Transverse colon (tissue), 4 donors: ENCODE results near the gene ZFYVE21. TPM values are rescaled to one million over a fixed set of nuclear protein-coding genes. Genes with fewer than 3 reads are reported as not detected.

Experiments
- DNase-seq: peaks from one replicate; pipeline ENCODE4 v3.0.0-alpha.2; 2019
- H3K27ac ChIP-seq, 4 donors: fragments of 200-600 bp; sonication (generic); 2 replicates each; pipeline ENCODE4 v1.5.1; 2016 to 2018; ENCODE audit warnings: inconsistent platforms in 4 of 4
- H3K27me3 ChIP-seq: fragments of 200-600 bp; sonication (generic); 2 replicates; pipeline ENCODE4 v1.5.1; 2017; ENCODE audit warnings: inconsistent platforms
- H3K36me3 ChIP-seq, 4 donors: fragments of 200-600 bp; sonication (generic); 2 replicates each; pipeline ENCODE4 v1.5.1; 2017 to 2019; ENCODE audit warnings: inconsistent platforms in 4 of 4
- H3K4me1 ChIP-seq, 4 donors: fragments of 200-600 bp; sonication (generic); 2 replicates each; pipeline ENCODE4 v1.5.1; 2017 to 2020; ENCODE audit warnings: inconsistent platforms in 4 of 4
- H3K4me3 ChIP-seq, 4 donors: fragments of 200-600 bp; sonication (generic); 1 replicate in 1 of 4; 2 replicates in 3 of 4; pipeline versions ENCODE4 v1.5.1 to v1.6.1; 2017 to 2019; ENCODE audit warnings: inconsistent platforms in 4 of 4
- H3K9me3 ChIP-seq, 2 donors: fragments of 200-600 bp; sonication (generic); 2 replicates each; pipeline ENCODE4 v1.5.1; 2017 to 2019; ENCODE audit warnings: inconsistent platforms in 2 of 2
- CTCF ChIP-seq, 5 experiments: fragments of 200-600 bp in 3 of 5; fragments of 450-650 bp in 2 of 5; sonication (generic) in 3 of 5; IDR thresholded peaks; 1 replicate in 2 of 5; 2 replicates in 3 of 5; pipeline ENCODE4 v1.5.1; 2016 to 2017; ENCODE audit warnings: antibody characterized with exemption in 5 of 5, inconsistent platforms in 3 of 5, mild to moderate bottlenecking in 2 of 5, moderate library complexity in 1 of 5
- EP300 ChIP-seq: sonication (generic); formaldehyde crosslinking; IDR thresholded peaks from one replicate; pipeline ENCODE4 v1.6.1; 2017; ENCODE audit warnings: antibody characterized with exemption, low read depth
- POLR2A ChIP-seq: fragments of 450-650 bp; IDR thresholded peaks from one replicate; pipeline ENCODE4 v1.6.1; 2016; ENCODE audit warnings: antibody characterized with exemption, mild to moderate bottlenecking, moderate library complexity
- POLR2AphosphoS5 ChIP-seq, 3 donors: sonication (generic); formaldehyde crosslinking; IDR thresholded peaks; one replicate each; pipeline ENCODE4 v1.6.1; 2016; ENCODE audit warnings: antibody characterized with exemption in 3 of 3
- whole genome bisulfite sequencing, 2 donors: methylation state at CpG; one replicate each; pipeline ENCODE4 v1.1.5; 2018; ENCODE audit warnings: low coverage in 1 of 2; 5-methylcytosine and 5-hydroxymethylcytosine counted together
- in situ Hi-C, 4 donors: fragments of 200-750 bp; cut with MboI; loops; one replicate each; pipeline versions ENCODE4 v1.15.0 to v1.15.1; 2017; ENCODE audit warnings: low sequenced_read_pairs in 3 of 4, low pct_ligation_motif_present in 1 of 4, low pct_unique_long_range_greater_than_20kb in 1 of 4
- intact Hi-C: fragments of 100-400 bp; cut with DNase I; formaldehyde crosslinking; loops from one replicate; pipeline ENCODE4 v1.15.1; 2023; ENCODE audit warnings: low total_unique reads
- total RNA-seq, 4 donors: library from RNA; depleted of rRNA; stranded (reverse); fragments of >200 nt; gene quantifications; one replicate each; pipeline ENCODE4 v1.1.0, GENCODE V29; 2016

Gene ZFYVE21
- total RNA-seq, 4 donors from 2014 or later, result 90.2 to 214 (median 137) TPM

- H3K27ac ChIP-seq, result no peak overlapping the region
- 84 to 100% methylated on average over 1 to 20 of the region's 21 CpGs for WGBS, 2 donors
- in situ Hi-C loops, result no loop called here
- peaks cover 0 to 3% (median 0%) of the 10 kb centered on the region in 4 donors for H3K36me3 ChIP-seq
- H3K4me1 ChIP-seq, result peaks cover 21 to 31% (median 29%) of the 10 kb centered on the region in 4 donors
- no peaks in the 10 kb centered on the region for H3K27me3 ChIP-seq
- H3K9me3 ChIP-seq, result no peaks in the 10 kb centered on the region
- intact Hi-C loops, result no loop called here
- peak; percentile 9 for DNase-seq
- no peak overlapping the region for H3K4me3 ChIP-seq
- TF ChIP-seq POLR2A (no peak), POLR2AphosphoS5 (IDR thresholded peaks at IDR 0.05) (no peak), EP300 (no peak), CTCF (IDR thresholded peaks at IDR 0.05) (no peak)
Observed at GRCh38 chr14:103700753-103701490, 14.7 kb upstream of the ZFYVE21 start.

GRCh38 chr14:103702095-103702494, 13.5 kb upstream of the ZFYVE21 start:
- Histone ChIP-seq H3K4me1 (peaks cover 16 to 20% (median 19%) of the 10 kb centered on the region in 4 donors), H3K36me3 (peaks cover 0 to 3% (median 0%) of the 10 kb centered on the region in 4 donors), H3K9me3 (no peaks in the 10 kb centered on the region), H3K27me3 (no peaks in the 10 kb centered on the region), H3K4me3 (no peak overlapping the region), H3K27ac (no peak overlapping the region)
- no peak for DNase-seq
- intact Hi-C loops, result no loop called here
- TF ChIP-seq POLR2A, result no peak
- no peak for TF ChIP-seq POLR2AphosphoS5 (IDR thresholded peaks at IDR 0.05)
- TF ChIP-seq CTCF (IDR thresholded peaks at IDR 0.05), result no peak
- no peak for TF ChIP-seq EP300
- in situ Hi-C loops, result no loop called here
- 83% methylated on average over 5 of the region's 5 CpGs; no CpG with 5 or more reads in 1 of the 2 donors for WGBS, 2 donors

GRCh38 chr14:103702497-103703432, 12.8 kb upstream of the ZFYVE21 start:
- in situ Hi-C loops (no loop called here), intact Hi-C loops (no loop called here)
- WGBS, 2 donors, result 89% methylated on average over 29 of the region's 29 CpGs; no CpG with 5 or more reads in 1 of the 2 donors
- TF ChIP-seq POLR2A (no peak), CTCF (IDR thresholded peaks at IDR 0.05) (no peak), POLR2AphosphoS5 (IDR thresholded peaks at IDR 0.05) (no peak), EP300 (no peak)
- Histone ChIP-seq H3K27me3 (no peaks in the 10 kb centered on the region), H3K4me3 (no peak overlapping the region), H3K9me3 (no peaks in the 10 kb centered on the region), H3K4me1 (peaks cover 12 to 13% (median 13%) of the 10 kb centered on the region in 4 donors), H3K27ac (no peak overlapping the region), H3K36me3 (peaks cover 0 to 3% (median 0%) of the 10 kb centered on the region in 4 donors)
- DNase-seq, result no peak
